Hematopoietic multipotent progenitor cell (in vitro differentiated cells): ENCODE results near the gene C21orf91. TPM values are rescaled to one million over a fixed set of nuclear protein-coding genes. Genes with fewer than 3 reads are reported as not detected.

Experiments used
- total RNA-seq: library from RNA; depleted of rRNA; stranded (reverse); fragments of >200 nt; gene quantifications from one replicate; pipeline ENCODE4 v1.2.3, GENCODE V29; 2012

Gene C21orf91
- total RNA-seq, 1 donor, result 7.8 TPM

Other genes starting within 250 kb of the C21orf91 start
- gene BTG3, start 206.5 kb downstream of the C21orf91 start, total RNA-seq, result 14.0 TPM